K562 (cell line): ENCODE results near the gene APC2. TPM values are rescaled to one million over a fixed set of nuclear protein-coding genes. Genes with fewer than 3 reads are reported as not detected.

Experiments used
- ATAC-seq: fragments of 200-7000 bp; cut with Tn5 transposase; 3 replicates; pipeline ENCODE4 v1.9.1; 2020; ENCODE audit warnings: moderate library complexity
- BruUV-seq: library from RNA; stranded (reverse); fragments of 400-500 nt; replicated peaks from 2 replicates; lab custom pipeline; 2021; lab: Mats Ljungman, UMichigan
- CTCF ChIA-PET: fragments of 300-600 bp; formaldehyde crosslinking; extraction: SDS; loops from one replicate; lab custom pipeline; 2021; ENCODE audit warnings: low intra/inter-chr PET ratio; lab: Yijun Ruan, JAX
- POLR2A ChIA-PET: fragments of 300-600, 350-650 bp; sonication (Branson Sonifier 250); formaldehyde crosslinking; extraction: SDS; loops from one replicate; lab custom pipeline; 2021; ENCODE audit warnings: antibody characterized with exemption, inconsistent platforms; lab: Yijun Ruan, JAX
- DNase-seq, 4 experiments: peaks; one replicate each; pipeline versions ENCODE4 v3.0.0 to v3.0.0-alpha.2; 2011 to 2018; ENCODE audit warnings: low spot score in 3 of 4, mixed read lengths in 3 of 4; ENCODE audit errors: extremely low read depth in 1 of 4
- FAIRE-seq: peaks from 2 replicates; lab custom pipeline; 2011; peaks lifted over from hg19 to GRCh38; lab: Jason Lieb, UNC
- H2AFZ ChIP-seq: 2 replicates; pipeline ENCODE4 v1.6.0; 2011; ENCODE audit warnings: low read depth, low read length, control low read depth, inconsistent platforms
- H3K27ac ChIP-seq: fragments of 200-600 bp; 3 replicates; pipeline ENCODE4 v1.8.0; 2011; ENCODE audit warnings: low read depth, mild to moderate bottlenecking, control low read depth, inconsistent platforms, low read length, moderate library complexity, mixed read lengths; ENCODE audit errors: extremely low read depth
- H3K27me3 ChIP-seq, 2 experiments: fragments of 300-600 bp in 1 of 2; 2 replicates in 1 of 2; 3 replicates in 1 of 2; pipeline versions ENCODE4 v1.6.0 to v1.8.0; 2011; ENCODE audit warnings: inconsistent platforms in 2 of 2, low read length in 2 of 2, mild to moderate bottlenecking in 1 of 2, mixed read lengths in 1 of 2, moderate library complexity in 1 of 2; ENCODE audit not compliant: control insufficient read depth in 2 of 2, insufficient read depth in 2 of 2
- H3K36me3 ChIP-seq: fragments of 300-600 bp; 3 replicates; pipeline ENCODE4 v1.8.0; 2011; ENCODE audit warnings: mild to moderate bottlenecking, low read length, inconsistent platforms; ENCODE audit not compliant: control insufficient read depth, insufficient read depth
- H3K4me1 ChIP-seq, 2 experiments: fragments of 200-600 bp in 1 of 2; replicated peaks in 1 of 2; 2 replicates in 1 of 2; 3 replicates in 1 of 2; pipeline versions ENCODE4 v1.5.1 to v1.8.0; 2011; ENCODE audit warnings: inconsistent platforms in 2 of 2, low read length in 2 of 2, mild to moderate bottlenecking in 1 of 2, mixed read lengths in 1 of 2, moderate library complexity in 1 of 2; ENCODE audit not compliant: control insufficient read depth in 2 of 2, insufficient read depth in 2 of 2
- H3K4me2 ChIP-seq: 2 replicates; pipeline ENCODE4 v1.6.1; 2011; ENCODE audit warnings: low read length, control low read depth, inconsistent platforms, mixed read lengths; ENCODE audit not compliant: insufficient read depth
- H3K4me3 ChIP-seq: fragments of 200-600 bp; sonication (generic), shearing (Covaris generic); 2 replicates; pipeline ENCODE4 v1.5.1; 2016; ENCODE audit warnings: control low read depth, inconsistent platforms
- H3K79me2 ChIP-seq: fragments of 200-600 bp; 3 replicates; pipeline ENCODE4 v1.8.0; 2011; ENCODE audit warnings: low read length, inconsistent platforms; ENCODE audit not compliant: control insufficient read depth, insufficient read depth
- H3K9ac ChIP-seq, 2 experiments: 2 replicates each; pipeline versions ENCODE4 v1.6.0 to v1.6.1; 2011; ENCODE audit warnings: low read depth in 2 of 2, low read length in 2 of 2, control low read depth in 1 of 2, inconsistent platforms in 1 of 2, mild to moderate bottlenecking in 1 of 2, mixed read lengths in 1 of 2; ENCODE audit not compliant: insufficient read depth in 1 of 2
- H3K9me1 ChIP-seq: one replicate; pipeline ENCODE4 v1.6.0; 2011; ENCODE audit warnings: inconsistent platforms, mild to moderate bottlenecking, low read length, moderate library complexity; ENCODE audit not compliant: control insufficient read depth, insufficient read depth
- H3K9me3 ChIP-seq: replicated peaks from 2 replicates; pipeline ENCODE4 v1.5.1; 2011; ENCODE audit warnings: low read depth, low read length, inconsistent platforms; ENCODE audit not compliant: control insufficient read depth, insufficient read depth
- H4K20me1 ChIP-seq: replicated peaks from 2 replicates; pipeline ENCODE4 v1.6.1; 2011; ENCODE audit warnings: low read length, inconsistent platforms, mixed read lengths; ENCODE audit not compliant: control insufficient read depth, insufficient read depth
- CHCHD3 ChIP-seq: fragments of 250-450 bp; sonication (Bioruptor Pico); IDR thresholded peaks from 2 replicates; pipeline ENCODE4 v2.1.2; 2022; ENCODE audit warnings: mild to moderate bottlenecking
- CXXC5 ChIP-seq: fragments of 250-450 bp; sonication (Bioruptor Pico); IDR thresholded peaks from 2 replicates; pipeline ENCODE4 v1.8.0; 2022; ENCODE audit warnings: inconsistent platforms, mild to moderate bottlenecking, moderate library complexity
- ELF2 ChIP-seq: fragments of 250-450 bp; sonication (Bioruptor Pico); IDR thresholded peaks from 2 replicates; pipeline ENCODE4 v1.5.0; 2021; ENCODE audit warnings: mild to moderate bottlenecking
- ESRRA ChIP-seq: fragments of 450-650 bp; IDR thresholded peaks from 2 replicates; pipeline ENCODE4 v1.6.1; 2014; ENCODE audit warnings: low read depth, mild to moderate bottlenecking, moderate library complexity, borderline replicate concordance
- HMGN3 ChIP-seq: IDR thresholded peaks from 2 replicates; pipeline ENCODE4 v1.6.1; 2011; ENCODE audit warnings: borderline replicate concordance, low read depth, mild to moderate bottlenecking, mixed read lengths, low read length; ENCODE audit not compliant: insufficient read length; ENCODE audit errors: extremely low read depth
- HNRNPLL ChIP-seq: fragments of 200-400 bp; formaldehyde crosslinking; IDR thresholded peaks from 2 replicates; pipeline ENCODE4 v1.6.1; 2017; ENCODE audit warnings: low read length, low read depth, mild to moderate bottlenecking; ENCODE audit not compliant: poor library complexity, severe bottlenecking
- KAT7 ChIP-seq: sonication (generic); formaldehyde crosslinking; IDR thresholded peaks from 2 replicates; pipeline ENCODE4 v1.8.0; 2022; ENCODE audit warnings: missing genetic modification reagents, mild to moderate bottlenecking, borderline replicate concordance
- LCOR ChIP-seq: sonication (generic); formaldehyde crosslinking; IDR thresholded peaks from 2 replicates; pipeline ENCODE4 v1.8.0; 2022; ENCODE audit warnings: mild to moderate bottlenecking, missing genetic modification reagents
- MIER1 ChIP-seq: fragments of 450-650 bp; IDR thresholded peaks from 2 replicates; pipeline ENCODE4 v1.6.1; 2016; ENCODE audit warnings: antibody characterized with exemption, mild to moderate bottlenecking, low read depth
- MXD1 ChIP-seq: fragments of 250-450 bp; sonication (Bioruptor Pico); IDR thresholded peaks from 2 replicates; pipeline ENCODE4 v1.8.0; 2021; ENCODE audit warnings: borderline replicate concordance, mild to moderate bottlenecking, moderate library complexity; ENCODE audit not compliant: poor library complexity, severe bottlenecking
- NKRF ChIP-seq: fragments of 450-650 bp; IDR thresholded peaks from 2 replicates; pipeline ENCODE4 v1.6.1; 2016; ENCODE audit warnings: borderline replicate concordance
- RBM25 ChIP-seq: fragments of 200-400 bp; formaldehyde crosslinking; IDR thresholded peaks from 2 replicates; pipeline ENCODE4 v1.6.1; 2018; ENCODE audit warnings: low read length, low read depth, moderate library complexity; ENCODE audit not compliant: severe bottlenecking
- THAP7 ChIP-seq: fragments of 250-450 bp; sonication (Bioruptor Pico); IDR thresholded peaks from 2 replicates; pipeline ENCODE4 v1.5.0; 2021
- WGBS: fragments of 100-300 bp; shearing (Covaris generic); methylation state at CpG from one replicate; pipeline ENCODE4 v1.1.6; 2016; ENCODE audit warnings: low coverage, mixed read lengths; ENCODE audit not compliant: insufficient coverage; ENCODE audit errors: missing lambda C conversion rate; 5-methylcytosine and 5-hydroxymethylcytosine counted together
- in situ Hi-C: fragments of 300-500 bp; cut with MboI; formaldehyde crosslinking; loops from 4 replicates; pipeline ENCODE4 v1.15.0; 2018; ENCODE audit warnings: inconsistent platforms, mixed read lengths
- intact Hi-C: fragments of 100-400 bp; cut with micrococcal nuclease; formaldehyde crosslinking; loops from 2 replicates; pipeline ENCODE4 v1.14.2; 2022
- polyA plus RNA-seq, 8 experiments: library from polyadenylated mRNA; depleted of rRNA in 4 of 8; stranded (reverse) in 5 of 8; unstranded in 3 of 8; fragments of >200 nt; fragmentation: Nextera tagmentation in 2 of 8; fragmentation: Illumina TruSeq in 1 of 8; extraction: Ambion mirVana in 2 of 8; extraction: Trizol in 1 of 8; gene quantifications; 2 replicates each; pipeline versions ENCODE4 v1.2.1 to v1.2.3, GENCODE V29; 2011 to 2014; ENCODE audit warnings: inconsistent platforms in 1 of 8, missing spikeins in 1 of 8
- total RNA-seq, 7 experiments: library from RNA; depleted of rRNA in 6 of 7; stranded (reverse); fragments of >200 nt in 6 of 7; fragmentation: Illumina TruSeq in 2 of 7; extraction: Trizol in 2 of 7; gene quantifications; 2 replicates each; pipeline versions ENCODE4 v1.2.1 to v1.2.3, GENCODE V29; 2011 to 2021; ENCODE audit warnings: low replicate concordance in 1 of 7
- TF ChIP-seq, protein P1 (sequence below): fragments of 450-650 bp; IDR thresholded peaks from 2 replicates; pipeline ENCODE4 v1.6.1; 2016

APC2 gene
- total and polyA plus RNA-seq, 9 of the 15 experiments (the other 6 are each of a cell fraction or from before 2014, with no cell fraction given), result 0.01 to 0.40 (median 0.05) TPM; not detected in 3

- TF ChIP-seq NKRF (peak; percentile 78; the same call in 1 of the 2 replicates), HMGN3 (peak; percentile 50)
Observed at GRCh38 chr19:1439525-1440417, 10.2 kb upstream of the APC2 start (continued).

DNA sequence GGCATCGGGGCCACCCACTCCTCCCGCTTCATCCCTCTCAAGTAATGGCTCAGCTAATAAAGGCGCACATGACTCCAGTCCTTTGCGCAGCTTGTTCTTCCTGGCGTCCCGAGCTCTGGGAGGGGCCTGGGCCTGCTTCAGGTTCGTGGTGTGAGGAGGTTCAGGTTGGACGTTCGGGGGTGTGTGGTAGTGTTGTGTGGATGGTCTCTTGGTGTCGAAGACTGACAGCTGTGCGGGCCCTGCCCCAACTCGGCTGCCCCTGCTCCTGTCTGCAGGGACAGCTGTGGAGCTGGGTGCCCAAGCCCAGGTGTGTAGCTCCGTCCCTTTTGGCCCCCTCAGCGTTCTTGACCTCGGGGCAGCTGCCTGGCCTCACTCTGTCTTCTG lies 9.5 kb upstream of the APC2 start:
- DNase-seq (no peak), FAIRE-seq (no peak), ATAC-seq (no peak)
- in situ Hi-C loops (no loop called here), intact Hi-C loops (loop anchor here (10.0 kb wide), 1 partner anchor 166 kb away; the partner anchor contains the start of gene FAM174C)
- Histone ChIP-seq H3K4me2 (peak overlapping the region; percentile 97), H3K36me3 (peaks cover 43% of the 10 kb centered on the region), H3K4me1 (peaks cover 48 to 91% of the 10 kb centered on the region in 2 experiments), H3K4me3 (peak overlapping the region; percentile 70; the same call in 1 of the 2 replicates), H3K27me3 (no peaks in the 10 kb centered on the region), H3K9ac (peak overlapping the region; percentile 93 to 100), H3K27ac (peak overlapping the region; percentile 38; the same call in 2 of the 3 replicates), H3K9me3 (no peaks in the 10 kb centered on the region), H3K79me2 (peaks cover 50% of the 10 kb centered on the region), H4K20me1 (peaks cover 29% of the 10 kb centered on the region), H2AFZ (no peak overlapping the region), H3K9me1 (no peaks in the 10 kb centered on the region)
- no TSS peak for BruUV-seq
- 45% methylated on average over 15 of the region's 15 CpGs for WGBS
- POLR2A ChIA-PET, result interaction anchor here (0.5 to 1.8 kb wide), 14 partner anchors 8 to 298 kb away, joined by 3 to 7 read pairs (median 3); partner anchors contain the start of gene CIRBP
- CTCF ChIA-PET, result no interaction called here
- TF ChIP-seq RBM25, result no peak
- no peak for TF ChIP-seq MIER1
- no peak for TF ChIP-seq ESRRA
- TF ChIP-seq, protein P1, sequence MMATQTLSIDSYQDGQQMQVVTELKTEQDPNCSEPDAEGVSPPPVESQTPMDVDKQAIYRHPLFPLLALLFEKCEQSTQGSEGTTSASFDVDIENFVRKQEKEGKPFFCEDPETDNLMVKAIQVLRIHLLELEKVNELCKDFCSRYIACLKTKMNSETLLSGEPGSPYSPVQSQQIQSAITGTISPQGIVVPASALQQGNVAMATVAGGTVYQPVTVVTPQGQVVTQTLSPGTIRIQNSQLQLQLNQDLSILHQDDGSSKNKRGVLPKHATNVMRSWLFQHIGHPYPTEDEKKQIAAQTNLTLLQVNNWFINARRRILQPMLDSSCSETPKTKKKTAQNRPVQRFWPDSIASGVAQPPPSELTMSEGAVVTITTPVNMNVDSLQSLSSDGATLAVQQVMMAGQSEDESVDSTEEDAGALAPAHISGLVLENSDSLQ, result no peak
- TF ChIP-seq MXD1, result no peak
- TF ChIP-seq CXXC5 (CRISPR knock-in tag), result no peak
- no peak for TF ChIP-seq ELF2 (CRISPR knock-in tag)
- peak; percentile 1 for TF ChIP-seq HNRNPLL
- TF ChIP-seq THAP7, result no peak
- TF ChIP-seq CHCHD3, result no peak
- TF ChIP-seq KAT7 (CRISPR knock-in tag), result no peak
- TF ChIP-seq LCOR (CRISPR knock-in tag), result no peak
